GM21825 (cell line): Measurements from ENCODE around the gene CACNG4.

ENCODE experiments used
- ATAC-seq: cut with Tn5 transposase; IDR thresholded peaks from one replicate; pipeline ENCODE4 v1.9.1; 2021; ENCODE audit warnings: mild to moderate bottlenecking, moderate library complexity; ENCODE audit not compliant: unreplicated experiment

Gene CACNG4

DNA sequence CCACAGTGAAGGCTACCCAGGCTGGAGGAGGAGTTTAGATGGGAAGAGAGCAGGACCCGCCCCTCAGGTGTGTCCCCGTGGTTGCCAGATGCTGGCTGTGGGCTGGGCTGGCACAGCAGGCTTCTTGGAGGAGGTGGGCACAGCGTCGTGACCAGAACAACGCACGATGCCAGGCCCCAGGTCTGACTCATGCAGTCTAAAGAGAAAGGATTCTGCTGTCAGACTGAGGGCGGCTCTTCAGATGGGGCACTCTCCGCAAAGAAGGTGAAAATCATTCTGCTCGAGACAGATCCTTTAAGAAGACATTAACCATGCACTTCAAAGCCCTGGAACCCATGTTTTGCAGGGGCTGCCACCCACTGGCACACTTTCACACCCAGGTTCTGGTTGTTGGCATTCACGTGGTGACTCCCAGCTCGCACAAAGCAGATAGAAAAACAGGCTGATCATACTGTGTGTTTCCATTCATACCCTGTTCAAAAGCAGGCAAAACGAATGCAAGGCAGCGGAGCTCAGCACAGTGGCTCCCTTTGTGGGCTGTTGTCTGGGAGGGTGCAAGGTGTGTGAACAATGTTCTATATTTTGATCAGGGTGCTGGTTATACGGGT lies 19.0 kb downstream of the CACNG4 start:
- no peak for ATAC-seq

GRCh38 chr17:66984730-66985129 lies 20.2 kb downstream of the CACNG4 start:
- ATAC-seq, result no peak

GRCh38 chr17:66985338-66986237 lies 21.1 kb downstream of the CACNG4 start:
- ATAC-seq, result peak; percentile 47

DNA sequence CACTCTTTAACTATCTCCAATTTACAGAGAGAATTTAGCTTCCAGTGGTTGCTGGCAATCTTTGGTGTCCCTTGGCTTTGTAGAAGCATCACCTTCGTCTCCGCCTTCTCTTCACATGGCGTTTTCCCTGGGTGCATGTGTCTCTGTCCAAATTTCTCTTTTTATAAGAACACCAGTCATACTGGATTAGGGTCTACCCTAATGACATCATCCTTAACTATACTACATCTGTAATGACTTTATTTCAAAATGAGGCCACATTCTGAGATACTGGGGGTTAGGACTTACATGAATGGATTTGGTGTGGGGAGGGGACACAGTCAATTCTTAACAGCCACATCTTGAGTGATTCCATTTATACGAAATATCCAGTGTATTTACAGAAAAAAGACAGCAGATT lies 22.2 kb downstream of the CACNG4 start:
- no peak for ATAC-seq

GRCh38 chr17:66987059-66987616 lies 22.6 kb downstream of the CACNG4 start:
- ATAC-seq, result no peak

DNA sequence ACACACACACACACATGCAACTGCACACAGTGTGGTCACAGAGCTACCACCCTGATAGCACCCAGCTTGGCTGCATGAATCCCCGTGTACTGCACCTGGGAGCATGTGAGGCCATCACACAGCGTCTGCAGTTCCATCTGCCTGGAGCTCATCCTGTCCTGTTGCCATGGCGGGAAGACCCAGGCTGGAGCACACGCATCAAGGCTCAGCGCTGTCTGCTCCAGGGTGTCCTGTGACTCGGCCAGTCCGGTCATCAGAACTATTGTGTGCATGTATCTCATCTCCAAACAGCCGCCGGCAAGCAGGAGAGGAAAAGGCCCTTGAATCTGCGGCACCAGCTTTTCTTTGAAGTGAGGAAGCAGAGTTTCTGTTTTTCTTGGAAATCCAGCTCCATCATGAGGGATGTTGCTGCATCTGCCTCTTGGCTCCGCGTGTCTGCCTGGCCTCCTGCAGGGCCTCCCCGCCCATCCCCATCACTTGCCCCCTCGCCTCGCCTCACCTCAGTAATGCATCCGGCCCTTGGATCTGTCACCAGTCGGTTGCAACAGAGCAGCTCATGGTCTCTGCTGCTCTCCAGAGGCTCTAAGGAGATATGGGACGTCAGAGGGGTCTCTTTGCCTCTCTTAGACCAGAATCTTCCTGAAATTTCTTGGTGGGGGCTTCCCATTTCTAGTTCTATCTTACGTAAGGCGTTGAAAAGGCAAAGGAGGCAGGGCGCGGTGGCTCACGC lies 23.7 kb downstream of the CACNG4 start:
- ATAC-seq, result no peak

- no peak for ATAC-seq
These were observed 24.6 kb downstream of the CACNG4 start for GRCh38 chr17:66989076-66989475.

DNA sequence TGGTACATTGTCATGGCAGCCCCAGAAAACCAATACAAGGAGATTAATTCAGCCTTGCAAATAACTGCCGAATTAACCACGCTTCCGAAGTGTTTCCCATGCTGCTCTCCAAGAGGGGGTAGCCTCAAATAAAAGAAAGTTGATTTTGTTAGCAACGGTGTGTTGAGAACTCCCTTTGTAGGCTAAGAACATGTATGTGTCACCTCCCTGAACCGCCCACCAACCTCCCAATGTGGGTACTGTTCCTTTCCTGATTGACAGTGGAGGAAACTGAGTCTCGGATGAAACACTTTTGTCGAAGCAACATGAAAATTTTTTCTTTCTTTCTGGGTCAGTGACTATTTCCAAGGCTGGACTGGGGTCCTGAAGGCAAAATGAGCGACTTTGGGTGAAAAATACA lies 25.1 kb downstream of the CACNG4 start:
- no peak for ATAC-seq

GRCh38 chr17:66990047-66990446 lies 25.5 kb downstream of the CACNG4 start:
- ATAC-seq, result no peak

- no peak for ATAC-seq
These were observed 28.5 kb downstream of the CACNG4 start for GRCh38 chr17:66992911-66993442.

GRCh38 chr17:66994361-66994760 lies 29.9 kb downstream of the CACNG4 start:
- ATAC-seq, result no peak

DNA sequence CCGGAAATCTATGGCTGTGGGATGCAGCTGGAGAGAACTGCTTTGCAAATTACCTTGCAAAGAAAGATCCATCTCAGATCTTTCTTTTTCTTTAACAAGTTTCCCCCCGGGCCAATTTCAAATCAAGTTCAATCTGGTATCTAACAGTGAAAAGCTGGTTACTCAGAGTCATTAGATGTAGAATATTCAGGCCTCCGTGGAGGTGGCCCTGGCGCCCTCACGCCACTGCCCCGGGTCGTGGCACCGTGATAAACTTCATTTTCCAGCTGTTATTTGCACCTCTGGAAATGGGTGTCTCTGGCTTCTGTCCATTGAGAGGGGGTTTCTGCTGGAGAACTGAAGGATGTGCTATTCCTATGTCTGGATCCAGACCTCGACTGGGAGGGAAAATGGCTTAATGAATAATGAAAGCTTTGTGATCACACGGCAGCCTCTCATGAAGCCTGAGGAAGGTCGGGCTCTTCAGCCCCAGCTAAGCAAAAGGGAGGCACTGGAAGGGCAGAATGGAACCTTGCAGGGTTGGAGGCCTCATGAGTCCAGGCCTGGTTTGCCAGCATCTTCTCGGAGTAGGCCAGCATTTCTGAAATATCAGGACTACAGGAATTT lies 30.5 kb downstream of the CACNG4 start:
- no peak for ATAC-seq

DNA sequence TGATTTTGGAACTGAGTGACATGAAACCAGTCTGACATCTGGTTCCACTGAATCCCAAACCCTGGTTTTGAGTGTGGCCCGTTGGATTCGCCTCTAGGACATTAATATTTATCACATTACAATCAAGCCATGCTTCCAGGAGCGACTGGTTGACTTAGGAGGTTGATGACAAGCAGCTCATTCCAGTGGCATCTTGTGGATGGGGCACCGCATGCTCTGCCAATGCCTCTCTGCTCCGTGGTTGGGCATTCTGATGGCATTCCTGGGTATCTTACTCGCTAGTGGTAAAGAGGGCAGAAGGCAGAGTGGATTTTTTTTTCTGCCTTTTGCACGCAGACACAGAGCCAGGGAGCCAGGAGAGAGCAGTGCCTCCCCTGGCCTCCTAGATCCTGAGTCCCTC lies 31.4 kb downstream of the CACNG4 start:
- ATAC-seq, result no peak

DNA sequence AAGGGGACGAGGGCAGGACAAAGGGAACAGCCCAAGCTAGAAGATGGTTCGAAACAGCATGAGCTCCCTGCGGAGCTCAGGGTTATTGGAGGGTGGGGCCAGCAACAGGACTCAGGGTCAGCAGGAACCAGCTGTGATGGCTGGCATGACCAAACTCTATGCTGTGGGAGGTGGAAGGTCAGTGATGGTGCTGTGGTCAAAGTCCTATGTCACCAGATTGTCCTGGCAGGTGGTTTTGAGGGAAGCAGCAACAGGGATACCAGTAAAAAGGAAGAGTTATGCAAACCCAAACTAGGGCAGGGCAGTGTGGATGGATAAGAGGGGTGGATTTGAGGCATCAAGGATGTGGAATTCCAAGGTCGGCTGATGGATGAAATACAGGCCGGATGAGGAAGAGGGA lies 32.4 kb downstream of the CACNG4 start:
- ATAC-seq, result no peak

GRCh38 chr17:67003231-67003630 lies 38.7 kb downstream of the CACNG4 start:
- ATAC-seq, result no peak

GRCh38 chr17:67004181-67004580 lies 39.7 kb downstream of the CACNG4 start:
- no peak for ATAC-seq

- ATAC-seq, result no peak
These were observed 42.8 kb downstream of the CACNG4 start for GRCh38 chr17:67007266-67007665.

GRCh38 chr17:67008101-67008500 lies 43.6 kb downstream of the CACNG4 start:
- no peak for ATAC-seq

GRCh38 chr17:67011527-67012175 lies 47.1 kb downstream of the CACNG4 start:
- ATAC-seq, result no peak

DNA sequence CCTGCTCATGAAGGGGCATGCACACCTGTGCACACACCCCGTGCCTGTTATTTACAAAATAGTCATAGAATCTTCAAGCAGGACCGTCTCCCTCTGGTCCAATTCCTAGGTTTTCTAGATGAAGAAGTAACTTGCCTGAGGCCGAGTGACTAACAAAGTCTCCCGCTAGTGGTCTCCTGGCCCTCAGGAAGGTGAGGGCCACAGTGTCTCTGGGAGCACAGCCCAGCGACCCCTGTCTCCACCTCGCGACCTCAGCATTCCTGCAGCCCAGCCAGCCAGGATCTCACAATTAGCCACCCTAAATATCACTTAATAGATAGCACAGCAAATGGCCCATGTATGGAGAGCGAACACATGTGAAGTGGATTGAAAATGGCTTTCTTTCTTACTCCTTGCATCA lies 49.4 kb downstream of the CACNG4 start:
- ATAC-seq, result no peak
